Activated naive CD4-positive, alpha-beta T cell treated with anti-CD3 and anti-CD28 coated beads, Interleukin-2, amount 10 ng/mL, durations not matched to agents 5 hours and 36 hours (primary cell): ENCODE data around the gene MS4A13. TPM values are rescaled to one million over a fixed set of nuclear protein-coding genes. Genes with fewer than 3 reads are reported as not detected.

Experiments
- total RNA-seq, 2 experiments: library from RNA; stranded (reverse); gene quantifications; one replicate each; pipeline ENCODE4 v1.2.3, GENCODE V29; 2021

Gene MS4A13, protein sequence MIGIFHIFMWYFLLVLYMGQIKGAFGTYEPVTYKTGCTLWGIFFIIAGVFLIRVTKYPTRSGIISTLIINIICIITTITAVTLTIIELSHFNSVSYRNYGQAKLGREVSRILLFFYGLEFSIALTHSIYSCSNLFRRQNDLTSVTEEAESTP
- not detected for total RNA-seq

DNA sequence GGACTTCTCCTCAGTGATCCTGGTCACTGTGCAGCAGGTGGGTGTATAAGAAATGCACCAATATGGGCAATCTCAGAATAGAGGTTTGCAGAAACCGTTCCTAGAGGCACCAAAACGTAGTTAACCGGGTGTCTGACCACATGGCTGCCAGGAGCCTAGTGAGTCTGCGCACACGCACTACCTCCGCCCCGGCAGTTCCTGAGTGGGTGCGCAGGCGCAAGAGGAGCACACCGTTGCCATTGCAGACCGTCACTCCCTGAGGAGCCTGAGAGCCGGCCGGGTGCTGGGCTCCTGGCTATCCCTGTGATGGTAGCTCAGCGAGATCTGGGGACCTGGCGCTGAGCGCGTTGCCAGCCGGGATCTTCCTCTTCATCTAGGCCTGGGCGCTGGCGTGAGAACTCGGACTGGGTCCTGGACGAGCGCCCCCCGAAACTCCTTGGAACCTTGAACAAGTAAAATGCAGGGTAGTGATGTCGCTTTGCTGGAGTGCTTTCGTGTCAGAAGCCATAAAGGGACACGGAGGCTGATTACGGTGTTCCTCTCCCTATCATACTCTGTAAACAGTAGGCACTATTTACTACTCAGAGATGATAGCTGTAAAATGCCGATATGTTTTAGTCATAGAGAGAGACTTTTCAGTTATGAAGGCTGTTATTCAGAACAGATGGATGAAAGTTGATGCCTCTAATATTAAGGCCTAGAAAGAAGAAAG, at the start of gene MS4A13:
TSS of gene MS4A13 (plus strand) at position 249 of the 712 bp plus-strand sequence. CDS start 2,692 bp downstream, outside the sequence.

DNA sequence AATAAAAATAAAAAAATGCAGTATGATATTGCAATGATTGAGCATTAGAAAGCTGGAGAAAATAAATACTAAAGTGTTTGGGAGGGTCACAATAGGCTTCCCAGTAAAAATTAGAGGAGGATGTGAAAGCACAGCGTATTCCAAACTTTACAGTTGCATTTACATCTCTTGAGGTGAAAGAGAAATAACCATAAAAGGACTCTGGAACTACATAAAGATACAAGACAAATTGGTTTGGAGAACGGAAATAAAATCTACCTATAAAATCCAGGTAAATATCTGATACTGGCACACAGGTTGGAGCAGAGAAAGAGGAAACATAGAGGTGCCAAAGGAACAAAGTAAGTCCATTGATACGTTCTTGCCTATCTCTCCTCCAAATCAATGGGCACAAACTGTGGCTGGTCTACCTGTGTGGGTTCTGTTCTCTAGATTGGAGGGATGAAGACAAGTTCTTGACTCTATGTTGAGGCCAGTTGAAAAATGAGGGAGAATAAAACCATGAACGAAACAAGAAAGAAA, 22.6 kb upstream of the MS4A13 start, which contains the start of gene MS4A12:
TSS of gene MS4A12 (plus strand) at position 291 of the 522 bp plus-strand sequence. CDS start 4,541 bp downstream, outside the sequence.

Other genes with a start within 250 kb of the MS4A13 start
- not detected for gene MS4A4A, start 234.7 kb upstream of the MS4A13 start, total RNA-seq
- gene MS4A6E, start 188.1 kb upstream of the MS4A13 start, total RNA-seq = not detected
- not detected for gene MS4A7, start 136.9 kb upstream of the MS4A13 start, total RNA-seq
- gene MS4A14, start 118.9 kb upstream of the MS4A13 start, total RNA-seq = not detected
- not detected for gene MS4A5, start 85.8 kb upstream of the MS4A13 start, total RNA-seq
- gene MS4A1, start 59.5 kb upstream of the MS4A13 start, total RNA-seq = 1 to 10 TPM in 1 of 2 experiments, under 1 TPM in 1; 0.41 to 1.0 TPM
- gene MS4A12, start 22.6 kb upstream of the MS4A13 start, total RNA-seq = not detected
- not detected for gene MS4A8, start 184.2 kb downstream of the MS4A13 start, total RNA-seq
- not detected for gene MS4A18, start 209.3 kb downstream of the MS4A13 start, total RNA-seq
- gene MS4A15, start 241.5 kb downstream of the MS4A13 start, total RNA-seq = not detected